Lower lobe of right lung (tissue), 2 donors: ENCODE results near the gene NDUFB1. TPM values are rescaled to one million over a fixed set of nuclear protein-coding genes. Genes with fewer than 3 reads are reported as not detected.

Experiments
- ATAC-seq, 2 donors: fragments of 200-7000 bp; cut with Tn5 transposase; one replicate each; pipeline ENCODE4 v1.9.1; 2020 to 2022; ENCODE audit warnings: mild to moderate bottlenecking in 2 of 2, moderate library complexity in 2 of 2
- DNase-seq: peaks from one replicate; pipeline ENCODE4 v3.0.0-alpha.2; 2020
- H3K27ac ChIP-seq: fragments of 200-600 bp; one replicate; pipeline ENCODE4 v1.8.0; 2022
- H3K27me3 ChIP-seq: fragments of 200-600 bp; one replicate; pipeline ENCODE4 v1.8.0; 2022; ENCODE audit warnings: low read depth
- H3K36me3 ChIP-seq: fragments of 200-600 bp; one replicate; pipeline ENCODE4 v1.8.0; 2022; ENCODE audit warnings: mild to moderate bottlenecking
- H3K4me1 ChIP-seq: fragments of 200-600 bp; one replicate; pipeline ENCODE4 v1.8.0; 2022
- H3K4me3 ChIP-seq: fragments of 200-600 bp; one replicate; pipeline ENCODE4 v1.8.0; 2022; ENCODE audit warnings: mild to moderate bottlenecking
- H3K9me3 ChIP-seq: fragments of 200-600 bp; one replicate; pipeline ENCODE4 v1.8.0; 2022
- intact Hi-C: fragments of 100-400 bp; cut with DNase I; formaldehyde crosslinking; loops from one replicate; pipeline ENCODE4 v1.11.0; 2022
- total RNA-seq: library from RNA; stranded (reverse); fragmentation: NEBNext Ultra II Directional; extraction: Animal tissue kit (Norgen Biotek cat#: 25700); gene quantifications from one replicate; pipeline ENCODE4 v1.2.1, GENCODE V29; 2021
- TF ChIP-seq, protein P1 (sequence below): fragments of 200-600 bp; IDR thresholded peaks from one replicate; pipeline ENCODE4 v1.8.0; 2022; ENCODE audit warnings: antibody characterized with exemption, mild to moderate bottlenecking
- donor health status: DM: no; HTN: yes; CAD: no; lungs with severe emphysema.

Gene NDUFB1
- total RNA-seq, 1 donor from 2014 or later, result 124 TPM

DNA sequence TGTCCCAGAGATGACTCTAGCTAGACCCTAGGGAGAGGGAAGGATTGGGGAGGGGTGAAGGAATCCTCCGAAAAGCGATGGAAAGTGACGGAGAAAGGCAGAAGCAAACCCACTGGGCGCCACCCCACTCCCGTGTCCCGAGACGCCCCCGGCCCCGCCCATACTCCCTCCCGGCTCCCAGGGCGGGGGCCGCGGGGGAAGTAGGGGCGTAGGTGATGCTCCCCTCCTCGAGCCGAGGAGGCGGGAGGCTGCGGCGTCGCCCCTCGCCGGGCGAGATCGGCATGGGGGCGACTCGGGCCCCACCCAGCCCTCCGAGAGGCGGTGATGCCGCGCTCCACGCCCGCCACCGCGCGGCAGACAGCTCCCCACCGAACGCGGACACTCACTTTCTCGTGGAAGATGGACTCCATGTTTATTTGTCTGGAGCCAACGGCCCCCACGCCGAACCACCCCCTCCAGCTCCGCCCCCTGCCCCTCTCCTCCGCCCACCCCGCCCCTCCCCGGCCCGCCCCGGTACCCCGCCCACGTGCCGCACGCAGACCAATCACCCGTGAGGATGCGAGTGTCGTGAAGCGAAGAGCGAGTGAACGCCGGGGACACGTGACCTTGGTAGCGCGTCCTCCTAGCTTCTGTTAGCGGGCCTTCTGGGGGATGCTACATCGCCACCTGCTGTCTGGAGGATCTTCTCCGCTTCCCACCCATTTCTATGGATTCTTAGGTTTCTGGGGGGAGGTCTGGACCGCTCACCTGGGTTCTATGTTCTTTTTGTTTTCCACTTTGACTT is 15.2 kb downstream of the NDUFB1 start, which contains the start of gene ATXN3:
TSS of gene ATXN3 (minus strand) at position 440 of the 784 bp plus-strand sequence. CDS start at position 410, 30 bp downstream.
- no peaks in the 10 kb centered on the region for H3K36me3 ChIP-seq
- peak within 1 kb of the TSS; percentile 92 for H3K27ac ChIP-seq
- DNase-seq (peak; percentile 99), ATAC-seq (peak; percentile 97 to 99)
- TF ChIP-seq, protein P1, sequence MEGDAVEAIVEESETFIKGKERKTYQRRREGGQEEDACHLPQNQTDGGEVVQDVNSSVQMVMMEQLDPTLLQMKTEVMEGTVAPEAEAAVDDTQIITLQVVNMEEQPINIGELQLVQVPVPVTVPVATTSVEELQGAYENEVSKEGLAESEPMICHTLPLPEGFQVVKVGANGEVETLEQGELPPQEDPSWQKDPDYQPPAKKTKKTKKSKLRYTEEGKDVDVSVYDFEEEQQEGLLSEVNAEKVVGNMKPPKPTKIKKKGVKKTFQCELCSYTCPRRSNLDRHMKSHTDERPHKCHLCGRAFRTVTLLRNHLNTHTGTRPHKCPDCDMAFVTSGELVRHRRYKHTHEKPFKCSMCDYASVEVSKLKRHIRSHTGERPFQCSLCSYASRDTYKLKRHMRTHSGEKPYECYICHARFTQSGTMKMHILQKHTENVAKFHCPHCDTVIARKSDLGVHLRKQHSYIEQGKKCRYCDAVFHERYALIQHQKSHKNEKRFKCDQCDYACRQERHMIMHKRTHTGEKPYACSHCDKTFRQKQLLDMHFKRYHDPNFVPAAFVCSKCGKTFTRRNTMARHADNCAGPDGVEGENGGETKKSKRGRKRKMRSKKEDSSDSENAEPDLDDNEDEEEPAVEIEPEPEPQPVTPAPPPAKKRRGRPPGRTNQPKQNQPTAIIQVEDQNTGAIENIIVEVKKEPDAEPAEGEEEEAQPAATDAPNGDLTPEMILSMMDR, result peak; percentile 74
- peak within 1 kb of the TSS; percentile 87 for H3K4me3 ChIP-seq
- peaks cover 36% of the 10 kb centered on the region for H3K4me1 ChIP-seq
- intact Hi-C loops, result no loop called here
- no peaks in the 10 kb centered on the region for H3K27me3 ChIP-seq
- no peaks in the 10 kb centered on the region for H3K9me3 ChIP-seq

DNA sequence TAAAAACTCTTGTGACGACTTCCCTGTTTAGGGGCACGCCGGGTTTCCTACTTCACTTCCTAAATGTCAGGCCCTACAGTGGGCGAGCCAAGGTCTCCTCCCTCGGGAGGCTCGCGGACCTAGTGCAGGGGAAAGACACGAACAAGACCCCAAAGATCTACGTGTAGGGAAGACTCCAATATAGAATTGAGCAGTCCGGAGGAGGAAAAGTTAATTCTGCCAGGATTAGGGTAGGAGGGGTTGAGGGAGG is 15.7 kb downstream of the NDUFB1 start:
- DNase-seq, result peak; percentile 67
- intact Hi-C loops, result no loop called here
- H3K4me1 ChIP-seq, result peaks cover 40% of the 10 kb centered on the region

DNA sequence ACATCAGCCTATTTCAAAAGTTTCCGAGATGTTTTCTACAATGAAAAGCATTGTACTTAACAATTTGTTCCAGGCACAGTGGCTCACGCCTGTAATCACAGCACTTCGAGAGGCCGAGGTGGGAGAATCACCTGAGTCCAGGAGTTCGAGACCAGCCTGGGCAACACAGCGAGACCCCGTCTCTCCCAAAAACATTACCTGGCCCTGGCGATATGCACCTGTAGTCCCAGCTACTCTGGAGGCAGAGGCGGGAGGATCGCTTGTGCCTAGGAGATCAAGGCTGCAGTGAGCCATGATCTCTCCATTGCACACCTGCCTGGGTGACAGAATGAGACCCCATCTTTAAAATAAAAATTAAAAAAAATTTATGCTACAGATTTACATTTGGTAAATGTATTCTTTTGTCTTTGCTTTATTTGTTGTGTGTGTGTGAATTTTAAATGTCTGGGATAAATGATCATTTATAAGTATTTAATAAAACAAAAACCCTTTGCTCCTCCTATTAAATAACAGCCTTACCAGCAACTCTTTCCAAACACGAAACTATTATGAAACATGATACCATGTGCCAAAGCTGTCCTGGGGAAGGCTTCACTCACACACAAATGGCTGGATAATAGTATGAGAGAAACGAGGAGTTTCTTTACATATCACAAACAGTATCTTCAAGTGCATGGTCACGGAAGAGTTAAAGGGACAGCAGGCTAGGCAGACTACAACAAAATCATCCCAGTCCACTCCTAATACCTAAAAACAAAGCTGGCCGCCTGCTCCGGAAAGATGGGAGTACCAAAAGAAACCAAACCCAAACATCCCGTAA is 16.2 kb downstream of the NDUFB1 start:
- TF ChIP-seq, protein P1, result no peak
- peaks cover 45% of the 10 kb centered on the region for H3K4me1 ChIP-seq
- H3K4me3 ChIP-seq, result peak overlapping the region; percentile 87
- H3K27me3 ChIP-seq, result no peaks in the 10 kb centered on the region
- DNase-seq (no peak), ATAC-seq (peak in 1 of 2 donors; percentile 8)
- no peaks in the 10 kb centered on the region for H3K36me3 ChIP-seq
- intact Hi-C loops, result no loop called here
- peak overlapping the region; percentile 92 for H3K27ac ChIP-seq
- no peaks in the 10 kb centered on the region for H3K9me3 ChIP-seq

More for the DNA sequence above, 15.7 kb downstream of the NDUFB1 start:
- TF ChIP-seq, protein P1, result no peak
- peak; percentile 54 to 59 for ATAC-seq
- peak overlapping the region; percentile 92 for H3K27ac ChIP-seq
- no peaks in the 10 kb centered on the region for H3K36me3 ChIP-seq
- peak overlapping the region; percentile 87 for H3K4me3 ChIP-seq
- no peaks in the 10 kb centered on the region for H3K27me3 ChIP-seq
- no peaks in the 10 kb centered on the region for H3K9me3 ChIP-seq

DNA sequence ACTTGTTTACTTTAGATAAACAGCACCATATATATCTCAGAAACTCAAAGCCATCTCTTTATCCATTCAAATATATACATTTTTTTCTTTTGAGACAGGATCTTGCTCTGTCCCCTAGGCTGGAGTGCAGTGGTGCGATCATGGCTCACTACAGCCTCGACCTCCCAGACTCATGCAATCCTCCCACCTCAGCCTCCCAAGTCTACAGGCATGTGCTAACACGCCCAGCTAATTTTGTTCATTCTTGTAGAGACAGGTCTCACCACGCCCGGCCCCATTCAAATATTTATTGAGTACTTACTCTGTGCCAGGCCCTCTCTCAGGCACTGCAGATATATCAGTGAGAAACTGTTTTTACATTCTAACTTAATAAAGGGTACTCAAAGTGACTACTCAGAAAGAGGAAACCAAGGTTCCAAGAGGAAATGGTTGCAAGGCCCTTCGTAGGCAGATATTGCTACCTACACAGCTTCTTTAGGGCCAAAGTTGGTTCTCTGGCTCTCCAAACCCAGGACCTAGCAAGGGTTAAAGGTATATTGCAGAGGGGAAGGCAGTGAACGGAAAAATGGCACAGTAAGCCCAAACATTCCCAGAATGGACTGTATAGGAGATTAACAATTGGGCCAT is 18.0 kb downstream of the NDUFB1 start:
- intact Hi-C loops, result no loop called here
- Histone ChIP-seq H3K27me3 (no peaks in the 10 kb centered on the region), H3K4me3 (no peak overlapping the region), H3K9me3 (no peaks in the 10 kb centered on the region), H3K4me1 (peaks cover 53% of the 10 kb centered on the region), H3K27ac (no peak overlapping the region), H3K36me3 (no peaks in the 10 kb centered on the region)
- DNase-seq (no peak), ATAC-seq (no peak)
- TF ChIP-seq, protein P1, result no peak

DNA sequence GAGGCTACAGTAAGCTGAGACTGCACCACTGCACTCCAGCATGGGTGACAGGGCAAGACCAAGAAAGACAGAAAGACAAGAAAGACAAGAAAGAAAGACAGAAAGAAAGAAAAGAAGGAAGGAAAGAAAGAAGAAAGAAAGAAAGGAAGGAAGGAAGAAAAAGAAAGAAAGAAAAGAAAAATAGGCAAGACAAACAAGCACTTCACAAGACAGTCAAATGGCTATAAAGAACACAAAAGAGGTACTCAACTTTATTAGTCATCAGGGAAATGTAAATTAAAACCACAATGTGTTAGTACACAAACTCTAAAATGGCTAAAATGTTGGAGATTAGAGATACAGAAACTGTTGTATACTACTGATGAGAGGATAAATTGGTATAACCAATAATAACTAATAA is 21.7 kb downstream of the NDUFB1 start:
- Histone ChIP-seq H3K27ac (no peak overlapping the region), H3K4me3 (no peak overlapping the region), H3K9me3 (no peaks in the 10 kb centered on the region), H3K4me1 (peaks cover 45% of the 10 kb centered on the region), H3K36me3 (peaks cover 15% of the 10 kb centered on the region), H3K27me3 (no peaks in the 10 kb centered on the region)
- DNase-seq (no peak), ATAC-seq (no peak)
- intact Hi-C loops, result no loop called here
- TF ChIP-seq, protein P1, result no peak
